Activated T-helper 17 cell treated with anti-CD3 and anti-CD28 coated beads, Interleukin-2, amount 50 U/mL, for 72 hours (primary cell): ENCODE data around the gene C5orf24. TPM values are rescaled to one million over a fixed set of nuclear protein-coding genes. Genes with fewer than 3 reads are reported as not detected.
"Not testable (repeated sequence)": the region's sequence is repeated elsewhere in the genome, so short reads cannot be mapped to it uniquely, and the experiment has no call there.

Source experiments
- ATAC-seq: fragments of 150-1000 bp; cut with Tn5 transposase; replicated peaks from 2 replicates; pipeline ENCODE4 v1.10.0; 2021; ENCODE audit warnings: mild to moderate bottlenecking, moderate library complexity
- H3K27ac Mint-ChIP-seq: one replicate; pipeline ENCODE4 v1.8.0; 2022; ENCODE audit warnings: mixed read lengths
- H3K27me3 Mint-ChIP-seq: one replicate; pipeline ENCODE4 v1.8.0; 2022; ENCODE audit warnings: mixed read lengths
- H3K36me3 Mint-ChIP-seq: one replicate; pipeline ENCODE4 v1.8.0; 2022; ENCODE audit warnings: low read depth, mild to moderate bottlenecking, mixed read lengths
- H3K4me1 Mint-ChIP-seq: one replicate; pipeline ENCODE4 v1.8.0; 2022; ENCODE audit warnings: mixed read lengths
- H3K4me3 Mint-ChIP-seq: one replicate; pipeline ENCODE4 v1.8.0; 2022; ENCODE audit warnings: mild to moderate bottlenecking, mixed read lengths
- H3K9me3 Mint-ChIP-seq: one replicate; pipeline ENCODE4 v1.8.0; 2022; ENCODE audit warnings: mixed read lengths
- total RNA-seq, 2 donors: library from RNA; stranded (reverse); gene quantifications; one replicate each; pipeline ENCODE4 v1.2.3, GENCODE V29; 2022

Gene C5orf24
- total RNA-seq, 2 donors from 2014 or later, result 32.4 to 38.0 TPM

DNA sequence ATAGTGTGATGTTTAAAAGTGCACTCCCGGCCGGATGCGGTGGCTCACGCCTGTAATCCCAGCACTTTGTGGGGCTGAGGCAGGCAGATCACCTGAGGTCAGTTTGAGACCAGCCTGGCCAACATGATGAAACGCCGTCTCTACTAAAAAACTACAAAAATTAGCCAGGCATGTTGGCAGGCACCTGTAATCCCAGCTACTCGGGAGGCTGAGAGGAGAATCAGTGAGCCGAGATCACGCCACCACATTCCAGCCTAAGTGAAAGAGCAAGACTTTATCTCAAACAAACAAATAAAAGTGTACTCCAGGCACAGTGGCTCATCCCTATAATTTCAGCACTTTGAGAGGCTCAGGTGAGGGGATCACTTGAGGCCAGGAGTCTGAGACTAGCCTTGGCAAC, 7.4 kb upstream of the C5orf24 start:
- H3K9me3 Mint-ChIP-seq, H3K4me1 Mint-ChIP-seq, H3K27me3 Mint-ChIP-seq, ATAC-seq, H3K27ac Mint-ChIP-seq, H3K4me3 Mint-ChIP-seq: not testable (repeated sequence)
- H3K36me3 Mint-ChIP-seq, result peaks cover 69% of the 10 kb centered on the region

- Mint-ChIP-seq H3K27ac (no peak overlapping the region), H3K4me3 (no peak overlapping the region), H3K9me3 (no peaks in the 10 kb centered on the region), H3K4me1 (peaks cover 8% of the 10 kb centered on the region), H3K36me3 (peaks cover 45% of the 10 kb centered on the region), H3K27me3 (no peaks in the 10 kb centered on the region)
- ATAC-seq, result no peak
These were observed 5.0 kb upstream of the C5orf24 start for GRCh38 chr5:134840811-134841210.

GRCh38 chr5:134844252-134844651, 1.5 kb upstream of the C5orf24 start:
- H3K4me1 Mint-ChIP-seq, result peaks cover 8% of the 10 kb centered on the region
- no peaks in the 10 kb centered on the region for H3K27me3 Mint-ChIP-seq
- H3K4me3 Mint-ChIP-seq, result no peak overlapping the region
- H3K27ac Mint-ChIP-seq, result peak overlapping the region; percentile 99
- ATAC-seq, result no peak
- no peaks in the 10 kb centered on the region for H3K9me3 Mint-ChIP-seq
- peaks cover 48% of the 10 kb centered on the region for H3K36me3 Mint-ChIP-seq

DNA sequence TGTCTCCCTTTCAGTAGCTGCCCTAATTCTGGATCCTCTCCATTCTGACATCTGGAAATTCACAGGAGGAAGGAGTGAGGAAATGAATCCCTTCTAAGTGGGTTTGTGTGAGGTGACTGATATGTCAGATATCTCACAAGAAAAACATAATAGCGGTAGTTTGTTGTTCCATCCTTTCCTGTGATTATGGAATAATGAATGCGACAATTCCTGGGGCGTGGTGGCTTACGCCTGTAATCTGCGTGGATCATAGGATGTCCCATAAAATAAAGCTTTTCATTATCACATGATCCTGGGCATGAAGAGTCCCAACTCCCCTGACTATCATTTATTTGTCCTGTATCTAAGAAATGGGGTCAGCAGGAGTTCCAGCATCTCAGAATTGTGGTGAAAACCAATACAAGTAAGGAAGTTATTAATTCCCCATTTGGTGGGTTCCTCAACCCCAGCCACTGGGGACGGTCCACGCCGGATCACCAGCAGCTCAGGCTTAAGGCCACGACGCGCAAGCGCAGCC, 375 bp upstream of the C5orf24 start:
- H3K36me3 Mint-ChIP-seq, result peaks cover 48% of the 10 kb centered on the region
- no peaks in the 10 kb centered on the region for H3K9me3 Mint-ChIP-seq
- H3K27ac Mint-ChIP-seq, result peak overlapping the region; percentile 99
- H3K4me3 Mint-ChIP-seq, result peak overlapping the region; percentile 98
- H3K4me1 Mint-ChIP-seq, result peaks cover 8% of the 10 kb centered on the region
- no peaks in the 10 kb centered on the region for H3K27me3 Mint-ChIP-seq
- ATAC-seq, result no peak

DNA sequence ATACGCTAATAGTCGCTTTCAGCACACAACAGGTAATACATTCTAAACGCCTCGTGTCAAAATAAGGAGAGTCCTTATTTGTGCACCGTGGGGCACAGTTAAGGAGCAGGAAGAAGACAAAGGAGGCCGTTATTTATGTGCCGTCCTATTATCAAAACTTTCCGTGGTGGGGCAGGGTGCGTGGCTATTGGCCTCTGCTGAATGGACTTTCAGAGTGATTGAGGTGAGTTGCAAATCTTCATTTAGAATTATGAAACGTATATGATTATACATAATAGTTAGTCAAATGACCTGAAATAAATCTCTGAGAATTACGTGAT, 833 bp downstream of the C5orf24 start:
- no peaks in the 10 kb centered on the region for H3K27me3 Mint-ChIP-seq
- peak overlapping the region; percentile 99 for H3K27ac Mint-ChIP-seq
- ATAC-seq, result peak; percentile 20
- peak overlapping the region; percentile 98 for H3K4me3 Mint-ChIP-seq
- H3K36me3 Mint-ChIP-seq, result peaks cover 54% of the 10 kb centered on the region
- H3K4me1 Mint-ChIP-seq, result peaks cover 8% of the 10 kb centered on the region
- H3K9me3 Mint-ChIP-seq, result no peaks in the 10 kb centered on the region

- not testable (repeated sequence) for H3K4me1 Mint-ChIP-seq, H3K27ac Mint-ChIP-seq, H3K27me3 Mint-ChIP-seq, H3K9me3 Mint-ChIP-seq, ATAC-seq
- peak overlapping the region; percentile 4 for H3K4me3 Mint-ChIP-seq
- peaks cover 82% of the 10 kb centered on the region for H3K36me3 Mint-ChIP-seq
These were observed 3.7 kb downstream of the C5orf24 start for GRCh38 chr5:134849434-134849933.

DNA sequence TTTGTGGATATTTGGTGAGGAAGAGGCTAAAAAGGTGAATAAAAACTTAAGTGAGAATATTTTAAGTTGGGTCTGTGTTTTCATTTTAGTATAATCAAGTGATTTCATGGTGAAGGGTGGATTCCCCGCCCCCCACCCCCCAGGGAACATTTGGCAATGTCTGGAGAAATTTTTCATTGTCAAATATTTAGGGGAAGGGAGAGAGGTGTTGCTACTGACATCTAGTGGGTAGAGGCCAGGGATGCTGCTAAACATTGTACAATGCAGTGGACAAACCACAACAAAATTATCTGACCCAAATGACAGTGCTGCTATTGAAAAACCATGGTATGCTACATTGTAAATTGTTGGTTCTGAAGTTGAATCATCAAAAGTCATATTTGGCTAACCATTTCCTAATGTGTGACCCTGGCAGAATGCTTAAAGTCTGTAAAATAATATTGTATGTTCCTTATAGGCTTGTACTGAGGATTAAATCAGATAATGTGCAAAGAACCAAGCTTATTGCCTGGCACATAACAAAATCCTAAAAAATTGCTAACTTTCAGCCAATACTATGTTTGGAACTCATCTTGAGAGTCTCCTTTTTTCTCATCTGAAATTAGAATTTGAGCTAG, 5.6 kb downstream of the C5orf24 start:
- H3K36me3 Mint-ChIP-seq, result peaks cover 98% of the 10 kb centered on the region
- H3K27ac Mint-ChIP-seq, result no peak overlapping the region
- no peaks in the 10 kb centered on the region for H3K9me3 Mint-ChIP-seq
- H3K4me3 Mint-ChIP-seq, result no peak overlapping the region
- ATAC-seq, result peak; percentile 45
- no peaks in the 10 kb centered on the region for H3K27me3 Mint-ChIP-seq
- no peaks in the 10 kb centered on the region for H3K4me1 Mint-ChIP-seq

GRCh38 chr5:134856465-134856864, 10.7 kb downstream of the C5orf24 start:
- H3K4me3 Mint-ChIP-seq, H3K27me3 Mint-ChIP-seq, H3K4me1 Mint-ChIP-seq, ATAC-seq, H3K9me3 Mint-ChIP-seq, H3K27ac Mint-ChIP-seq: not testable (repeated sequence)
- peaks cover 93% of the 10 kb centered on the region for H3K36me3 Mint-ChIP-seq

DNA sequence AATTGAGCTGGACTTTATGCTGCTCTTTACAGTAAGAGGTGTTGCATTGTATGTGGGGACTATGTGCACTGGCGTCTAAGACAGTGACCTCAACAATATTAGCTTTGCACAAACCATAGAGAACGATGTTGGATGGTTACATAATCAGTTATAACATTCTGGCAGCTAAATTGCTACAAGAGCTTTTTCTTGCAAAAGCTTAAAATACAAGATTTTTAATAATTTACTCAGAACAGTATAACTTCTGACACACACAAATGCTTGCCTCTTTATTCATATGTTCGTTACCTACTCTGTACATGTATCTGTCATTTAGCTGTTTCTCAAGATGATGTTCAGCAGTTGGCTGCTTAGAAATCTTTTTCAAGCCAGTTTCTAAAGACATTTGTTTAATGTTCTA, 11.6 kb downstream of the C5orf24 start:
- Mint-ChIP-seq H3K4me1 (peaks cover 6% of the 10 kb centered on the region), H3K27me3 (no peaks in the 10 kb centered on the region), H3K4me3 (no peak overlapping the region), H3K36me3 (peaks cover 87% of the 10 kb centered on the region), H3K27ac (peak overlapping the region; percentile 83), H3K9me3 (no peaks in the 10 kb centered on the region)
- ATAC-seq, result no peak

GRCh38 chr5:134864707-134865106, 18.9 kb downstream of the C5orf24 start:
- Mint-ChIP-seq H3K27me3 (no peaks in the 10 kb centered on the region), H3K36me3 (peaks cover 26% of the 10 kb centered on the region), H3K4me1 (no peaks in the 10 kb centered on the region), H3K4me3 (no peak overlapping the region), H3K27ac (no peak overlapping the region), H3K9me3 (no peaks in the 10 kb centered on the region)
- ATAC-seq, result no peak

- H3K27me3 Mint-ChIP-seq, result no peaks in the 10 kb centered on the region
- peak overlapping the region; percentile 99 for H3K4me3 Mint-ChIP-seq
- peaks cover 23% of the 10 kb centered on the region for H3K4me1 Mint-ChIP-seq
- peak overlapping the region; percentile 95 for H3K27ac Mint-ChIP-seq
- ATAC-seq, result peak; percentile 16
- peaks cover 11% of the 10 kb centered on the region for H3K36me3 Mint-ChIP-seq
- H3K9me3 Mint-ChIP-seq, result no peaks in the 10 kb centered on the region
These were observed 27.7 kb downstream of the C5orf24 start for GRCh38 chr5:134873494-134873893.

DNA sequence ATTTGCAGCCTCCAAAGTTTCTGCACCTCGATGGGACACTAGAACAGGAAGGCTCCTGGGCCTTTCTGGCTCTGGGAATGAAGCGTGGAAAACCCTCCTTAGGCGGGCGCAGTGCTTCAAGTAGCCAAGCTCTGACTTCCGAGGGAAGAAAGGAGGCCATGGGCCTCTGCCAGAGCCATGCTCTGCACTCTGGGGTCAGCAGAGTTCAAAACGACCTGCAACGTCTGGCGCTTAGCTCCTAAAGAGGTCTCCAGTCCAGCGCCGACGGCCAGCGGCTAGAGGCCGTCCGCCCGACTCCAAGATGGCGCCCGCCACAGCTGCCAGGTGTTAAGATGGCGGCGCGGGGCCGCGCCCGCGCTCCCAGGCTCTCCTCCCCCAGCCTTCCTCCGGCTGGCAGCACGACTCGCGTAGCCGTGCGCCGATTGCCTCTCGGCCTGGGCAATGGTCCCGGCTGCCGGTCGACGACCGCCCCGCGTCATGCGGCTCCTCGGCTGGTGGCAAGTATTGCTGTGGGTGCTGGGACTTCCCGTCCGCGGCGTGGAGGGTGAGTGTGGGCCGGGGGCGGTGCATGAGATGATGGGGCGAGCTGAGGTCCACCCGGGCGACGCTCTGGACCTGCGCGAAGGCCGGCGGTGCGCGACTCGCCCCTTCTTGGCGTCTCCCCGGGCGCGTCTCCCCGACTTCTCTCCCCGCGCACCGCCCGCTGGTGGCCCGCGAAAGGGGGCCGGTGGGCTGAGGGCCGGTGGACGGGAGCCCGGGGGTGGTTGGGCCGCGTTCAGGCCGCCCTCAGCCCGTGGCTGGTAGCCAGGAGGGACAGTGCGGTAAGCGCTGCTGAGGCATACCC, 28.4 kb downstream of the C5orf24 start, which contains the start of gene TXNDC15:
TXNDC15 (plus strand) TSS at position 385 of the 844 bp plus-strand sequence; CDS start at position 442, 57 bp downstream.
- H3K4me1 Mint-ChIP-seq, result peaks cover 23% of the 10 kb centered on the region
- peak within 1 kb of the TSS; percentile 99 for H3K4me3 Mint-ChIP-seq
- no peaks in the 10 kb centered on the region for H3K27me3 Mint-ChIP-seq
- ATAC-seq, result peak; percentile 89
- H3K27ac Mint-ChIP-seq, result peak within 1 kb of the TSS; percentile 95
- peaks cover 12% of the 10 kb centered on the region for H3K36me3 Mint-ChIP-seq
- no peaks in the 10 kb centered on the region for H3K9me3 Mint-ChIP-seq

- Mint-ChIP-seq H3K9me3 (no peaks in the 10 kb centered on the region), H3K4me3 (peak overlapping the region; percentile 99), H3K4me1 (peaks cover 25% of the 10 kb centered on the region), H3K27me3 (no peaks in the 10 kb centered on the region), H3K27ac (peak overlapping the region; percentile 95), H3K36me3 (peaks cover 12% of the 10 kb centered on the region)
- peak; percentile 68 for ATAC-seq
These were observed 29.3 kb downstream of the C5orf24 start for GRCh38 chr5:134874831-134875655.

- Mint-ChIP-seq H3K36me3 (peaks cover 16% of the 10 kb centered on the region), H3K4me1 (peaks cover 28% of the 10 kb centered on the region), H3K27me3 (no peaks in the 10 kb centered on the region), H3K9me3 (no peaks in the 10 kb centered on the region), H3K4me3 (peak overlapping the region; percentile 99), H3K27ac (peak overlapping the region; percentile 53)
- ATAC-seq, result no peak
These were observed 31.4 kb downstream of the C5orf24 start for GRCh38 chr5:134877159-134877558.
